ENCODE measurements around the gene MRAP2. TPM values are rescaled to one million over a fixed set of nuclear protein-coding genes. Genes with fewer than 3 reads are reported as not detected.

MRAP2 gene
- total RNA-seq, 1 donor from 2014 or later, result 47.3 TPM

GRCh38 chr6:84057908-84058307 is 24.3 kb downstream of the MRAP2 start:
- H3K9me3 ChIP-seq, result no peaks in the 10 kb centered on the region
- no peaks in the 10 kb centered on the region for H3K27me3 ChIP-seq
- H3K4me1 ChIP-seq, result peaks cover 0 to 30% of the 10 kb centered on the region in 2 donors
- H3K36me3 ChIP-seq, result peaks cover 3 to 7% of the 10 kb centered on the region in 2 donors
- H3K4me3 ChIP-seq, result no peak overlapping the region
- no peak for DNase-seq (ENCODE audit: low spot score in 2 of 2)
- H3K27ac ChIP-seq, result peak overlapping the region in 1 of 2 donors; percentile 24
- no peak for TF ChIP-seq CTCF (IDR thresholded peaks at IDR 0.05)
- intact Hi-C loops (cut with DNase I), result loop anchor here (10.0 kb wide), 1 partner anchor 173 kb away; no protein-coding TSS in a partner anchor

- Histone ChIP-seq H3K9me3 (no peaks in the 10 kb centered on the region), H3K4me1 (peaks cover 0 to 28% of the 10 kb centered on the region in 2 donors), H3K4me3 (no peak overlapping the region), H3K27ac (peak overlapping the region; percentile 15 to 51), H3K27me3 (no peaks in the 10 kb centered on the region), H3K36me3 (peaks cover 3 to 15% of the 10 kb centered on the region in 2 donors)
- DNase-seq (ENCODE audit: low spot score in 2 of 2), result no peak
- intact Hi-C loops (cut with DNase I), result loop anchor here (10.0 kb wide), 1 partner anchor 174 kb away; no protein-coding TSS in a partner anchor
- no peak for TF ChIP-seq CTCF (IDR thresholded peaks at IDR 0.05)
These were observed 25.5 kb downstream of the MRAP2 start for GRCh38 chr6:84059082-84059481.

- no peak for DNase-seq (ENCODE audit: low spot score in 2 of 2)
- intact Hi-C loops (cut with DNase I), result no loop called here
These were observed 27.6 kb downstream of the MRAP2 start for GRCh38 chr6:84061174-84061573.

GRCh38 chr6:84061613-84062398 is 28.2 kb downstream of the MRAP2 start:
- Histone ChIP-seq H3K4me1 (peaks cover 0 to 15% of the 10 kb centered on the region in 2 donors), H3K27ac (peak overlapping the region; percentile 3 to 61), H3K27me3 (no peaks in the 10 kb centered on the region), H3K36me3 (peaks cover 7 to 21% of the 10 kb centered on the region in 2 donors), H3K9me3 (no peaks in the 10 kb centered on the region), H3K4me3 (no peak overlapping the region)
- no peak for DNase-seq (ENCODE audit: low spot score in 2 of 2)
- TF ChIP-seq CTCF (IDR thresholded peaks at IDR 0.05), result no peak
- intact Hi-C loops (cut with DNase I), result no loop called here

More at GRCh38 chr6:84061174-84061573, 27.6 kb downstream of the MRAP2 start:
- H3K9me3 ChIP-seq, result no peaks in the 10 kb centered on the region
- H3K27me3 ChIP-seq, result no peaks in the 10 kb centered on the region
- peaks cover 0 to 19% of the 10 kb centered on the region in 2 donors for H3K4me1 ChIP-seq
- H3K4me3 ChIP-seq, result no peak overlapping the region
- TF ChIP-seq CTCF (IDR thresholded peaks at IDR 0.05), result no peak
- peaks cover 7 to 18% of the 10 kb centered on the region in 2 donors for H3K36me3 ChIP-seq
- H3K27ac ChIP-seq, result peak overlapping the region; percentile 19 to 61

- no peaks in the 10 kb centered on the region for H3K9me3 ChIP-seq
- DNase-seq (ENCODE audit: low spot score in 2 of 2), result no peak
- peaks cover 0 to 15% of the 10 kb centered on the region in 2 donors for H3K4me1 ChIP-seq
- TF ChIP-seq CTCF (IDR thresholded peaks at IDR 0.05), result no peak
- H3K27me3 ChIP-seq, result no peaks in the 10 kb centered on the region
- peak overlapping the region; percentile 2 to 61 for H3K27ac ChIP-seq
- intact Hi-C loops (cut with DNase I), result no loop called here
- peaks cover 7 to 29% of the 10 kb centered on the region in 2 donors for H3K36me3 ChIP-seq
- H3K4me3 ChIP-seq, result no peak overlapping the region
These were observed 29.1 kb downstream of the MRAP2 start for GRCh38 chr6:84062519-84063154.
